Stimulated activated CD8-positive, alpha-beta memory T cell treated with anti-CD3 and anti-CD28 coated beads, Interleukin-15, amount 100 ng/mL, for 4 hours (primary cell): ENCODE results near the gene RNF126.
"Not testable (repeated sequence)": the region's sequence is repeated elsewhere in the genome, so short reads cannot be mapped to it uniquely, and the experiment has no call there.

Experiments
- DNase-seq, 2 donors: peaks; one replicate each; pipeline ENCODE4 v3.0.0-alpha.2; 2020; ENCODE audit warnings: low read depth in 2 of 2

RNF126 gene

DNA sequence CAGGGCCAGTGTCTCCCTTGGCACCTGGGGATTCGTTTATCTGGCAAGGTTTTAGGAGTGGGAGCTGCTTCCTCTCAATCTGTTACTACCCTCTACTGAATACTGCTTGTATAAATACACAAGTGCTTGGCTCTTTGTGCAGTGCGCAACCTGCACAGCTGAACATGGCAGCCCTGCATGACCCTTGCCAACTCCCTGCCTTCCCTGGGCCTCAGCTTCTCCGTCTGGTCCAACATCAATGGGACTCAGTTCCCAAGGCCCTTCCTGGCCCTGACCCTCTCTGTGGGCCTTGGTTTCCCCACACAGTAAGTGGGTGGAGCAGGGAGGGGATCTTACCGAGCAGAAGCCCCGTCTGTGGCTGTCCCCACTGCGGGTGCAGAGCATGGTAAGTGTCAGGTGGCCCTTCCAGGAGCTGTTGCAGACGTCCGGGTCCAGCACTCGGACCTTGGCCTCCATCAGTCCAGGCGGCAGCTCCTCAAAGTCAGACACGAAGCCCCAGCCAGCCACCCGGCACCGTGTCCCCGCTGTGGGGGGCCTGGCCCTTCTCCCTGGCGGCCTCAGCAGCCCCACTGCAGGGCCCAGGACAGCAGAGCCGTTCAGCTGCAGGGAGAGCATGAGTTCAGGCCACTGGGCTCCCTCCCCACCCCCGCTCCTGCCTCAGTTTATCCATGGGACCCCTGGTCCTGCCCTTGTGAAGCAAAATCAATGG lies 23.7 kb upstream of the RNF126 start:
- DNase-seq, result no peak

DNA sequence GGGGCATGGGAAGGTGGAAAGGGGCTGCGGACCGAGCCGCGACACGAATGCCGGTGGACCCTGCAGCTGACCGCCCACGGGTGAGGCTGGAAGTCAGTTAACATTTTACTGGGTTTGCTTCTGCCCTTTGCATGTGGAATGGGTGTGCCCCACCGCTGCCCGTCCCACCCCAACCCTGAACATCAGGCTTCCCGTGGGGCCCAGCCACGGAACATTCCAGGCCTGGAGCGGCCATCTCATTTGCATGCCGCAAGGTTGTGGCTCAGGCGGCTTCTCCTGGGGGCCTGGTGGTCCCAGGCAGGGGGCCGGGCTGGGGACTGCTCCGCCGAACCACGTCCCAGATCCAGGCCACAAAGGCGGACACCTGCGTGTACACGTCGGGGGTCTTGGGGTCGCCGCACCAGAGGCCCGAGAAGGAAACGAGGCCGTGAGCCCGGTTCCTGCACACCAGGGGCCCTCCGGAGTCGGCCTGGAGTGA lies 22.5 kb upstream of the RNF126 start:
- DNase-seq, result no peak

- DNase-seq, result no peak
Observed at GRCh38 chr19:682678-683320, 19.8 kb upstream of the RNF126 start.

- no peak for DNase-seq
Observed at GRCh38 chr19:681029-682019, 18.3 kb upstream of the RNF126 start.

DNA sequence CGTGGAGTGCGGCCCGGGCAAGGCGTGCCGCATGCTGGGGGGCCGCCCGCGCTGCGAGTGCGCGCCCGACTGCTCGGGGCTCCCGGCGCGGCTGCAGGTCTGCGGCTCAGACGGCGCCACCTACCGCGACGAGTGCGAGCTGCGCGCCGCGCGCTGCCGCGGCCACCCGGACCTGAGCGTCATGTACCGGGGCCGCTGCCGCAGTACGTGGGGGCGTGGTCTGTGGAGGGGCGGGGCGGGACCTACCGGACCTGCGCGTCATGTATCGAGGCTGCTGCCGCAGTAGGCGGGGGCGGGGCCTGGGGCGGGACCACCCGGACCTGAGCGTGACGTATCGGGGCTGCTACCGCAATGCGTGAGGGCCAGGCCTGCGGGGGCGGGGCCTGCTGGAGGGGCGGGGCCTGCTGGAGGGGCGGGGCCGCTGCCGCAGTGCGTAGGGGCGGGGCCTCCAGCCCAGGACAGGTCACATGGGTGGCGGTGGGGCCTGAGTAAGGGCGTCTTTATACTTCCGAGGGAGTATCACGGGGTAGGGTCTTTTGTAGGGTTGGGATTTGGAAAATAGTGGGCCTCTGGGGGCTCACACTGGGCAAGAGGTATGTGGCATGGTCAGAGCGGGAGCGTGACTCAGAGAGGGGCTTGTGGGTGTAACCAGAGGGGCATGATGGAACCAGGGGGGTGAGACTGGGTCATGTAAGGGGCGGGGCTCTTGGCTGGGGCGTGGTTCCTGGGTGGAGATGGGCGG lies 17.4 kb upstream of the RNF126 start:
- peak; percentile 99 for DNase-seq

DNA sequence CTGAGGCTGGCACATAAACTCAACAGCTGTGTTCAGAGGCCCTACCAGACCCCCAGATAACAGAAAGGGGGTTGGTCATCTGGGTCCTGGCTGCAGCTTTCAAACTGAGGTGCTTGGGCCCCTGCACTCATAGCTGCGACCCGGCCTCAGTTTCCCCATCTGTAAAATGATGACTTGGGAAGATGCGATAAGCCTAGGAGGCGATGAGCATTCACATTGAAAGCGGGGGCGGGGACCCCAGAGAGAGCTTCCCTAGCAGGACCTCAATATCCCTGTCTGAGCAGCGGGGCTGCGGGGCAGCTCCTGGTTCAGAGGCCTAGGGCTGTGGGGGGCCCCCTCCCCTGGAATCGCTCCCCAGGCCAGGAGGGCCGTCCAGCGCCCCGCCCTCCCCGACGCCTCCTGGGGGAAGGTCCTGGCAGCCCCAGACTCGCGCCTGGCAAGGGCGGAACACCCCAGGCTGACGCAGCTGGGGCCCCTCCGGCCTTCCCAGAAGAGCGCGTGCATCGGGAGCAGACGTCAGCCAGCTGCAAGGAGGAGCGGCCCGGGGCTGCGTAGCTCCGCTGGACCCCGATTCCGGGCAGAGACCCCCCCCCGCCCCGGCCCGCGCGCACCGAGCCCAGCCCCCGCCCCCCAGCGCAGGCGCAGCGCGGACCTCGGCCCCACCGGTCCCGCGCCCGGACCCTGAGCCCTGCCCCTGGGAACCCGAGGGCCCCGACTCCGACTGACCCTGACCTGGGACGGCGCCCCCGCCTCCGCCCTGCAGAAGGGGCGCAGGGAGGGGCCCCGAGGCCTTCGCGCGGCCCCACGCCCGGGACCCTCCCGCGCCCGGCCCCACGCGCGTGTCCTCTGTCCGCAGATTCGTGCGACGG lies 16.6 kb upstream of the RNF126 start:
- no peak for DNase-seq

- DNase-seq, result no peak
Observed at GRCh38 chr19:678791-679388, 15.9 kb upstream of the RNF126 start.

- DNase-seq, result no peak
Observed at GRCh38 chr19:677601-678436, 14.8 kb upstream of the RNF126 start.

GRCh38 chr19:677201-677600 lies 14.2 kb upstream of the RNF126 start:
- DNase-seq, result no peak

DNA sequence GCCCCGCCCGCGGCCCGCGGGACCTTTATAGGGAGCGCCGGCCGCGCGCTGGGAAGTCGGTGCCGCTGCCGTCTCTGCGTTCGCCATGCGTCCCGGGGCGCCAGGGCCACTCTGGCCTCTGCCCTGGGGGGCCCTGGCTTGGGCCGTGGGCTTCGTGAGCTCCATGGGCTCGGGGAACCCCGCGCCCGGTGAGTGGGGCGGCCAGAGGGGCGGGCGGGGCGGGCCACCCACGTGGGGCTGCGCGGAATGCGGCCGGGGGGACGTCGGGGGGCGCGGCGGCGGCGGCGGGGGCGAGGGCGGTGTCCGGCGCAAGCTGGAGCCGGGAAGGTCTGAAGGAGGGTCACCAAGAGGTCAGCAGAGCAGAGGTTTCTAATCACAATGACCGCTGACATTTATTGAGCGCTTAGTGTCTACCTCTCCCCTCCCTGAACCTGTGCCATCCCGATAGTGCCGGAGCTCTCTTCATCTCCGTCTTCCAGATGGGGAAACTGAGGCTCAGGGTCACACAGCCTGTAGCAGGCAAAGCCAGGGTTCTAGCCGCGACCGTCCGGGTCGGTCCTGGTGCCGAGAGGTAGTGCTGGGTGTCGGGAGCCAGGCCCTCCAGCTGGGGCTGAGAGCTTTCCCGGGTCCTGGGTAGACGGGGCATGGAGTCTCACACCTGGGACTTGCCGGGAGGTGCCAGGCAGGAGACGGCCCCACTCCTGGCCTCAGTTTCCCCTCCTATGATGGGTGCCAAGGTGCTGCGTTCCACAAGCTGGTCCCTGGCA lies 13.5 kb upstream of the RNF126 start, which contains the start of gene FSTL3:
FSTL3 (plus strand) TSS at position 54 of the 767 bp plus-strand sequence; CDS start at position 86, 32 bp downstream.
- no peak for DNase-seq

GRCh38 chr19:676007-676338 lies 13.0 kb upstream of the RNF126 start:
- DNase-seq, result no peak

DNA sequence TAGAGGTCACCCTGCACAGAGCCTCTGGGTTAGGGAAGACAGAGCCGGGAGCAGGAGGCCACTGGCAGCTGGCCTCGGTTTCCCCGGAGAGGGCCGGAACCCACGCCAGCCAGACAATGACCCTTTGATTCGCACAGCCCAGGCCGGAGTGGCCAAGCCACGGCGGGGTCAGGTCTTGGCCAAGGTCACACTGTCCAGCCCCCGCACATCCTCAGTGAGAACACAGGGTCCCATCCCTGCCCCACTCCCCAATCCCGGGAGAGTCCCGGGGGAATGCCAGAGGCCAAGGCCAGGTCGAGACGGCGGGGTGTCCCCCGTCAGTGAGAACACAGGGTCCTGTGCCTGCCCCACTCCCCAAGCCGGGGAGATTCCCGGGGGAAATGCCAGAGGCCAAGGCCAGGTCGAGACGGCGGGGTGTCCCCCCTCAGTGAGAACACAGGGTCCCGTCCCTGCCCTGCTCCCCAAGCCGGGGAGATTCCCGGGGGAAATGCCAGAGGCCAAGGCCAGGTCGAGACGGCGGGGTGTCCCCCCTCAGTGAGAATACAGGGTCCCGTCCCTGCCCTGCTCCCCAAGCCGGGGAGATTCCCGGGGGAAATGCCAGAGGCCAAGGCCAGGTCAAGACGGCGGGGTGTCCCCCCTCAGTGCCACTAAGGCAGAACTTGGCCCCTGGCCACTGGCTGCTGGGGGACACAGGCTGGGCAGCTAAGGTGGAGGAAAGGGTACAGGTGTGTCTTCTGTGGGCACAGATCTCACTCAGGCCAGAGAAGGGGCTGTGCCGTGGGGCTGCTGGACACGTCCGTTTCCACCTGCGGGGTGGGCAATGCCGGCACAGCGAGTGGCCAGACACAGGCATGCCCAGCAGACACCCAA lies 11.5 kb upstream of the RNF126 start:
- no peak for DNase-seq

GRCh38 chr19:670609-671075 lies 7.6 kb upstream of the RNF126 start:
- no peak for DNase-seq

GRCh38 chr19:668675-669434 lies 5.8 kb upstream of the RNF126 start:
- DNase-seq, result not testable (repeated sequence)

DNA sequence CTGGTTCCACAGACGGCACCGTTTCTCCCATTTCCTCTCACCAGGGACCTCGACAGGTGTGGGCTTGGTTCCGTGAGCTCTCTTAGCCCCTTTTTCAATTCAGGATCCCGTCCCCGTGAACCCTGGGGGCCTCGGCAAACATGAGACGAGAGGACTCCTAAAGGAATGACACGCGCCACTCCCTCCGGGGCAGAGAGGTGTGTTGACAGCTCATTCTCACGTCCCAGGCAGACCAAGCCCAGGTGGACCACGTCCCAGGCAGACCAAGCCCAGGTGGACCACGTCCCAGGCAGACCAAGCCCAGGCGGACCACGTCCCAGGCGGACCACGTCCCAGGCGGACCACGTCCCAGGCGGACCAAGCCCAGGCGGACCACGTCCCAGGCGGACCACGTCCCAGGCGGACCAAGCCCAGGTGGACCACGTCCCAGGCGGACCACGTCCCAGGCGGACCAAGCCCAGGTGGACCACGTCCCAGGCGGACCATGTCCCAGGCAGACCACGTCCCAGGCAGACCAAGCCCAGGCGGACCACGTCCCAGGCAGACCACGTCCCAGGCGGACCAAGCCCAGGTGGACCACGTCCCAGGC lies 4.1 kb upstream of the RNF126 start:
- DNase-seq, result not testable (repeated sequence)

- DNase-seq, result peak; percentile 45 to 57
Observed at GRCh38 chr19:664913-665443, 2.0 kb upstream of the RNF126 start.
